ENCODE measurements around the gene PCOLCE2. TPM values are rescaled to one million over a fixed set of nuclear protein-coding genes. Genes with fewer than 3 reads are reported as not detected.

PCOLCE2 gene
- total and polyA plus RNA-seq, 8 donors, result 0.75 to 26.9 (median 3.7) TPM; not detected in 2

DNA sequence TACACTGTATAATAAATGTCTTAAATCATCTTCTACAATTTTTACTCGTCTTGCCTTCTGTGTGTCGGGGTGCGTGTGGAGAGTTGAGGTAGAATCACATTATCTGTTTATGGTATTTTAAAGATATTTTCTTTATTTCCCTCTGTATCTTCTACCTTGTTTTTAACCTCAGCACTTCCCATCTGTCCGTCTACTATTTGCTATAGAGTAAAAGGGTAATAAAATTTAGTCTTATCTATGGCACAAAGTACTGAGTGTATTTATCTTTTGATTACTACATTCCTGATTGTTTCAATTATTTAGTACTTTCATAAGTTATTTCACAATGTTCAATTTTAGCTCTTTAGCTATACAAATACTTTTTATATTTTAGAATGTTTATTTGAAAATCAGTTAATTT lies 102.9 kb downstream of the PCOLCE2 start:
- no peaks in the 10 kb centered on the region for H3K4me1 ChIP-seq
- 38 to 68% (median 52%) methylated on average over 4 of the region's 4 CpGs for WGBS, 5 donors
- DNase-seq, result no peak

DNA sequence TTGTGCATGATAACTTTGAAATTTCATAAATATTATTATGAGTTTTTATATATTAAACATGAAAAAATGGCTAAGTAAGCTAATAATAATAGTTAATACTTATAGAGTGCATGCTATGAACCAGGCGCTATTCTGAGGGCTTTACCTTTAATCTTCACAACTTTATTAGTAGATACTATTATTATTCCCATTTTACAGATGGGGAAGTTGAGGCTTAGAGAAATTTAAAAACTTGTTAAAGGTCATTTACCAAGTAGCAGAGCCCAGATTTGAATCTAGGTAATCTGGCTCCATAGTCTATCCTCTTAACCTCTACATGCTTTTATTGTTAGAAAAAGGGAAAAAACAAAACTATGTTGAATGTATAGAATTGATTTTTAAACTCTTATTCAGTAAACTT lies 104.7 kb downstream of the PCOLCE2 start:
- intact Hi-C loops (cut with DNase I; ENCODE audit: low total_unique reads), result no loop called here
- WGBS, 5 donors, result 44 to 94% (median 65%) methylated on average over 1 of the region's 1 CpG
- no peaks in the 10 kb centered on the region for H3K27me3 ChIP-seq
- H3K9me3 ChIP-seq, result peaks cover 0 to 3% (median 0%) of the 10 kb centered on the region in 4 donors
- DNase-seq, result no peak
- no peaks in the 10 kb centered on the region for H3K4me1 ChIP-seq
- H3K4me3 ChIP-seq, result no peak overlapping the region
- no peak overlapping the region for H3K27ac ChIP-seq
- TF ChIP-seq POLR2A (IDR thresholded peaks at IDR 0.05) (no peak), EP300 (IDR thresholded peaks at IDR 0.05) (no peak), POLR2AphosphoS5 (IDR thresholded peaks at IDR 0.05) (no peak)
- TF ChIP-seq, protein P1, sequence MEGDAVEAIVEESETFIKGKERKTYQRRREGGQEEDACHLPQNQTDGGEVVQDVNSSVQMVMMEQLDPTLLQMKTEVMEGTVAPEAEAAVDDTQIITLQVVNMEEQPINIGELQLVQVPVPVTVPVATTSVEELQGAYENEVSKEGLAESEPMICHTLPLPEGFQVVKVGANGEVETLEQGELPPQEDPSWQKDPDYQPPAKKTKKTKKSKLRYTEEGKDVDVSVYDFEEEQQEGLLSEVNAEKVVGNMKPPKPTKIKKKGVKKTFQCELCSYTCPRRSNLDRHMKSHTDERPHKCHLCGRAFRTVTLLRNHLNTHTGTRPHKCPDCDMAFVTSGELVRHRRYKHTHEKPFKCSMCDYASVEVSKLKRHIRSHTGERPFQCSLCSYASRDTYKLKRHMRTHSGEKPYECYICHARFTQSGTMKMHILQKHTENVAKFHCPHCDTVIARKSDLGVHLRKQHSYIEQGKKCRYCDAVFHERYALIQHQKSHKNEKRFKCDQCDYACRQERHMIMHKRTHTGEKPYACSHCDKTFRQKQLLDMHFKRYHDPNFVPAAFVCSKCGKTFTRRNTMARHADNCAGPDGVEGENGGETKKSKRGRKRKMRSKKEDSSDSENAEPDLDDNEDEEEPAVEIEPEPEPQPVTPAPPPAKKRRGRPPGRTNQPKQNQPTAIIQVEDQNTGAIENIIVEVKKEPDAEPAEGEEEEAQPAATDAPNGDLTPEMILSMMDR (IDR thresholded peaks at IDR 0.05), result no peak
- H3K36me3 ChIP-seq, result peaks cover 0 to 8% (median 0%) of the 10 kb centered on the region in 4 donors

More for the DNA sequence above, 102.9 kb downstream of the PCOLCE2 start:
- TF ChIP-seq EP300 (IDR thresholded peaks at IDR 0.05) (no peak), POLR2AphosphoS5 (IDR thresholded peaks at IDR 0.05) (no peak), POLR2A (IDR thresholded peaks at IDR 0.05) (no peak)
- TF ChIP-seq, protein P1 (IDR thresholded peaks at IDR 0.05), result no peak
- no peaks in the 10 kb centered on the region for H3K27me3 ChIP-seq
- no peak overlapping the region for H3K27ac ChIP-seq
- H3K9me3 ChIP-seq, result peaks cover 0 to 3% (median 0%) of the 10 kb centered on the region in 4 donors
- intact Hi-C loops (cut with DNase I; ENCODE audit: low total_unique reads), result no loop called here
- H3K36me3 ChIP-seq, result peaks cover 0 to 8% (median 0%) of the 10 kb centered on the region in 4 donors
- H3K4me3 ChIP-seq, result no peak overlapping the region

DNA sequence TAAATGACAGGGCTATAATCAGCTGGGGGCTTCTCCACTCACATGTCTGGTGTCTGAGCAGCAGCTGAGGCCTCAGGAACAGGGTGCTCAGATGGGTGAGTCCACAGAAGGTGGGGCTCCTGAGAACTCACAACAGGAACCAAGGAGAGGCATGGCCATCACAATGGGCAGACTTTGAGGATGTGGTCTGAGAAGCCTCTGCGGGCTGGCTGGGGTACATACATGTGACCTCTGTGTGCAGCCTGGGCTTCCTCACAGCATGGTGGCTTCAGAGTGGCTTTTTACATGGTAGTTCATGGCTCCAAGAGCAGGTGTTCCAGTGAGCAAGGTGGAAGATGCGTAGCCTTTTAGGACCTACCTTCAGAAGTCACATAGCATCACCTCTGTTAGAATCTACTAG lies 106.3 kb downstream of the PCOLCE2 start:
- intact Hi-C loops (cut with DNase I; ENCODE audit: low total_unique reads), result no loop called here
- WGBS, 5 donors, result 84 to 100% (median 100%) methylated on average over 1 to 2 of the region's 2 CpGs
- no peak for DNase-seq
- Histone ChIP-seq H3K4me3 (no peak overlapping the region), H3K27me3 (no peaks in the 10 kb centered on the region), H3K36me3 (peaks cover 0 to 10% (median 0%) of the 10 kb centered on the region in 4 donors), H3K4me1 (no peaks in the 10 kb centered on the region), H3K27ac (no peak overlapping the region), H3K9me3 (peaks cover 0 to 3% (median 0%) of the 10 kb centered on the region in 4 donors)
- TF ChIP-seq, protein P1 (IDR thresholded peaks at IDR 0.05), result no peak
- TF ChIP-seq EP300 (IDR thresholded peaks at IDR 0.05) (no peak), POLR2AphosphoS5 (IDR thresholded peaks at IDR 0.05) (no peak)

DNA sequence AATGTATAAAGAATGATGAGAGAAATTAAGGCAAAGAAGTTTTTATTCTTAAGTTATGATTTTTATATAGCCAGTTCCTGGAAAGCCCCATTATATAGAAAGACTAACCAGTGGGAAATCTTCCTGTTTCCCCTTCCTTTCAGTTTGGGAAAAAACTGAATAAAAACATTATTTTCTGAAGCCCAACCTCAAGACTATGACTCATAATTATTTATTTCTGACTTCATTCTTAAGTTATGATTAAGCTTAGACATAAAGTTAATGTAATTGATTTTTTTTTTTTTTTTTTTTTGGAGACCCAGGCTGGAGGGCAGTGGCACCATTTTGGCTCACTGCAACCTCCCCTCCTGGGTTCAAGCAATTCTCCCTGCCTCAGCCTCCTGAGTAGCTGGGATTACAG lies 109.3 kb downstream of the PCOLCE2 start:
- H3K27me3 ChIP-seq, result no peaks in the 10 kb centered on the region
- no peak overlapping the region for H3K4me3 ChIP-seq
- peaks cover 0 to 8% (median 0%) of the 10 kb centered on the region in 4 donors for H3K36me3 ChIP-seq
- DNase-seq, result no peak
- intact Hi-C loops (cut with DNase I; ENCODE audit: low total_unique reads), result no loop called here
- H3K9me3 ChIP-seq, result peaks cover 0 to 3% (median 0%) of the 10 kb centered on the region in 4 donors
- no peak overlapping the region for H3K27ac ChIP-seq
- TF ChIP-seq POLR2AphosphoS5 (IDR thresholded peaks at IDR 0.05) (no peak), EP300 (IDR thresholded peaks at IDR 0.05) (no peak), POLR2A (IDR thresholded peaks at IDR 0.05) (no peak)
- TF ChIP-seq, protein P1 (IDR thresholded peaks at IDR 0.05), result no peak
- H3K4me1 ChIP-seq, result no peaks in the 10 kb centered on the region
